Chondrocyte (in vitro differentiated cells): Measurements from ENCODE around the gene RESP18. TPM values are rescaled to one million over a fixed set of nuclear protein-coding genes. Genes with fewer than 3 reads are reported as not detected.

ENCODE experiments used
- DNase-seq: peaks from one replicate; pipeline ENCODE4 v3.0.0; 2021; ENCODE audit warnings: mixed read lengths, low spot score
- H3K27ac Mint-ChIP-seq: one replicate; pipeline ENCODE4 v1.8.0; 2021; ENCODE audit warnings: mild to moderate bottlenecking, moderate library complexity, mixed read lengths; ENCODE audit not compliant: unreplicated experiment
- H3K27me3 Mint-ChIP-seq: 2 replicates; pipeline ENCODE4 v1.8.0; 2021; ENCODE audit warnings: low read depth, mixed read lengths
- H3K36me3 Mint-ChIP-seq: 2 replicates; pipeline ENCODE4 v1.8.0; 2021; ENCODE audit warnings: low read depth, mixed read lengths
- H3K4me1 Mint-ChIP-seq: 2 replicates; pipeline ENCODE4 v1.8.0; 2021; ENCODE audit warnings: low read depth, mild to moderate bottlenecking, mixed read lengths
- H3K4me3 Mint-ChIP-seq: one replicate; pipeline ENCODE4 v1.8.0; 2021; ENCODE audit warnings: mild to moderate bottlenecking, moderate library complexity, mixed read lengths; ENCODE audit not compliant: unreplicated experiment
- H3K9me3 Mint-ChIP-seq: 2 replicates; pipeline ENCODE4 v1.8.0; 2021; ENCODE audit warnings: low read depth, mixed read lengths
- CTCF ChIP-seq: fragments of 200-600 bp; sonication (generic); IDR thresholded peaks from 2 replicates; pipeline ENCODE4 v1.5.0; 2021; ENCODE audit warnings: antibody characterized with exemption, mild to moderate bottlenecking, moderate library complexity
- total RNA-seq: library from RNA; stranded (reverse); gene quantifications from 3 replicates; pipeline ENCODE4 v1.2.1, GENCODE V29; 2021

Gene RESP18
- total RNA-seq, 1 donor from 2014 or later, result not detected

DNA sequence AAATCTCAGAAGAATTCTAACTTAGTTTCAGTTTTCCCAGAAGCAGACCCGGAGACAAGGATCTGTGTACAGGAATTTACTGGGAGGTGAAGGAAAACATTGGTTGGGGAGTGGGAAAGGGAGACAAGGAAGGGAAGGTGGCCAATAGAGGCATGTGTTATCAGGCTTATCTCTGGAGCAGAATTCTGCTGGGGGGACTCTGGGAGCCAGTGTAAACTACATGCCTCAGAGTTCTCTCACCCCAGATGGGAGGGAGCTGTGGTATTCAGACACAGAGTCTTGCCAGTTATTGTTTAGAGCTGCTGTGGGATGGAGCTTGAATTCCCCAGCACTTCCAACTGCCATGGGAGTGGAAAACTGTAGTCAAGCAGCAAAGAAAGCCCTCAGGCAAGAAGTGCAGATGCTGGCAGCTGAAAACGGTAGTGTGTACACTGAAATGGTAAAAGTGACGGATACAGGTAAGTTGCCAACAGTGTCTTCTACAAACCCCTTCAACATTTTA lies 36.2 kb upstream of the RESP18 start:
- no peak for DNase-seq
- H3K4me3 Mint-ChIP-seq, result peak overlapping the region; percentile 48
- no peaks in the 10 kb centered on the region for H3K9me3 Mint-ChIP-seq
- peak overlapping the region; percentile 95 for H3K27ac Mint-ChIP-seq
- H3K4me1 Mint-ChIP-seq, result peaks cover 15% of the 10 kb centered on the region
- H3K36me3 Mint-ChIP-seq, result peaks cover 3% of the 10 kb centered on the region
- H3K27me3 Mint-ChIP-seq, result no peaks in the 10 kb centered on the region
- no peak for TF ChIP-seq CTCF

- Mint-ChIP-seq H3K9me3 (no peaks in the 10 kb centered on the region), H3K36me3 (peaks cover 4% of the 10 kb centered on the region), H3K4me3 (no peak overlapping the region), H3K27me3 (peaks cover 27% of the 10 kb centered on the region), H3K4me1 (peaks cover 19% of the 10 kb centered on the region), H3K27ac (peak overlapping the region; percentile 73)
- TF ChIP-seq CTCF, result no peak
- no peak for DNase-seq
Observed at GRCh38 chr2:219362524-219363164, 30.1 kb upstream of the RESP18 start.

DNA sequence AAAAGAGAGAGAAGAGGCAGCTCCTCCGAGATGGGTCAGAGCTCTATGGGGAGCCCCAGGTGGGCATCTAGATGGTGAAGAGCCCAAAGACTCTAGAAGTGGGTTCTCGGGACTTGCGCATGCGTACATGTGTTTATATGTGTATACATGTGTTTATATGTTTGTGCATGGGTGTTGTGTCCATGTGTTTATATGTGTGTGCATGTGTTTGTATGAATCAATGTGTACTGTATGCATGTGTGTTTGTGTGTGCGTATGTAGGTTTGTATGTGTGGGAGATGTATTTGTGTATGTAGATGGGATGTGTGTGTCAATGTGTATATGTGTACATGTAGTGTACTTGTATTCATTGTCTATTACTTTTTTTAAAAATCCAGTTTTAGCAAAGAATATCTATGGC lies 29.5 kb upstream of the RESP18 start:
- Mint-ChIP-seq H3K27ac (no peak overlapping the region), H3K27me3 (peaks cover 29% of the 10 kb centered on the region)
- no peak for DNase-seq

DNA sequence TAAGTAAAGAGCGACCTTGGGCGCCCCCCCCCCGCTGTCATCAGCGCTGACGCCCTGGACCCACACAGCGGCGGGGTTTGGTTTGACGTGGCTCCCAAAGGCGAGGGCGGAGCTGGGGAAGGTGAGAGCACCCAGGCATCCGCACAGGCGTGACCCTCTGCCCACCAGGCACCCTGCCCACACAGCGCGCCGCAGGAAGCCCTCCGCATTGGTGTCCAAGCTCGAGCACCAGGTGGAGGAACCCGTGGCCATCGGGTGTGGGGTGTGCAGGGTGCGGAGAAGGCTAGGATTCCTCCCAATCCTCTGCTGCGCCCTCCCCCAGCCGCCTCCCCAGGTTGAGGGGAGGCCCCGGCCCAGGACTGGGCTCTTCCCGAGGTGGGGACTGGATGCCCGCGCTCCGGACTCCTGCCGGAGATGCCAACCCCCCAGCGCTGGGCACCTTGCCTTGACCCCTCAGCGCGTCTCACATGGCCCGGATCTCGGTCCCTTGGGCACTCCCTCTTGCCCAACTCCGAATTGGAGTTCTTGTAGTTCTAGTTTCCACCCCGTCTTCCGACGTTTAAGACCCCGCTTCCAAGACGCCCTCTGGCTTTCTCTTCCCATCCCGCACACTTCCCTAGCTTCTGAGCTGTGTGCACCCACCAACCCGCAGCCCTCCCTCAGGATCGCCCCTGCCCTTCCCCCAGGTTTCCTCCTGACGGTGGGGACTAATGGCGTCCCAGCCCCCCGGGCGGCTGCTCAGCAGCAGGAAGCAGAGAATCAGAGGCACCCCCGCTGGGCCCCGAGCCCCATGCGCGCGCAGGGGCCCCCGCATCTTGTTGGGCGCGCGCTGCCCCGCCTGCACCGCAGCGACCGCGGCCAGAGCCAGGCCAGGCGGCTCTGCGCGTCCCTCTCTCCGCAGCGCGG lies 25.9 kb upstream of the RESP18 start:
- Mint-ChIP-seq H3K4me1 (peaks cover 18% of the 10 kb centered on the region), H3K4me3 (peak overlapping the region; percentile 54), H3K27ac (no peak overlapping the region), H3K9me3 (no peaks in the 10 kb centered on the region), H3K27me3 (peaks cover 53% of the 10 kb centered on the region), H3K36me3 (peaks cover 6% of the 10 kb centered on the region)
- peak; percentile 83 for DNase-seq
- TF ChIP-seq CTCF, result no peak

More for the DNA sequence above, 29.5 kb upstream of the RESP18 start:
- no peak overlapping the region for H3K4me3 Mint-ChIP-seq
- peaks cover 4% of the 10 kb centered on the region for H3K36me3 Mint-ChIP-seq
- H3K4me1 Mint-ChIP-seq, result peaks cover 19% of the 10 kb centered on the region
- H3K9me3 Mint-ChIP-seq, result no peaks in the 10 kb centered on the region
- no peak for TF ChIP-seq CTCF

GRCh38 chr2:219356834-219357233 lies 24.3 kb upstream of the RESP18 start:
- no peak for DNase-seq
- H3K27ac Mint-ChIP-seq, result no peak overlapping the region
- H3K36me3 Mint-ChIP-seq, result peaks cover 6% of the 10 kb centered on the region
- no peak overlapping the region for H3K4me3 Mint-ChIP-seq
- H3K4me1 Mint-ChIP-seq, result peaks cover 4% of the 10 kb centered on the region
- peaks cover 53% of the 10 kb centered on the region for H3K27me3 Mint-ChIP-seq
- no peak for TF ChIP-seq CTCF
- H3K9me3 Mint-ChIP-seq, result no peaks in the 10 kb centered on the region
